GM12873 (cell line): ENCODE measurements around the gene SCN5A.

Experiments
- TF ChIP-seq, protein P1 (sequence below): IDR thresholded peaks from 2 replicates; pipeline ENCODE4 v1.5.1; 2012; ENCODE audit warnings: low read depth, mild to moderate bottlenecking, moderate library complexity, low read length, control low read depth; ENCODE audit not compliant: insufficient read depth; ENCODE audit errors: missing control alignments

SCN5A gene

GRCh38 chr3:38626171-38626570 lies 23.3 kb downstream of the SCN5A start:
- TF ChIP-seq, protein P1, sequence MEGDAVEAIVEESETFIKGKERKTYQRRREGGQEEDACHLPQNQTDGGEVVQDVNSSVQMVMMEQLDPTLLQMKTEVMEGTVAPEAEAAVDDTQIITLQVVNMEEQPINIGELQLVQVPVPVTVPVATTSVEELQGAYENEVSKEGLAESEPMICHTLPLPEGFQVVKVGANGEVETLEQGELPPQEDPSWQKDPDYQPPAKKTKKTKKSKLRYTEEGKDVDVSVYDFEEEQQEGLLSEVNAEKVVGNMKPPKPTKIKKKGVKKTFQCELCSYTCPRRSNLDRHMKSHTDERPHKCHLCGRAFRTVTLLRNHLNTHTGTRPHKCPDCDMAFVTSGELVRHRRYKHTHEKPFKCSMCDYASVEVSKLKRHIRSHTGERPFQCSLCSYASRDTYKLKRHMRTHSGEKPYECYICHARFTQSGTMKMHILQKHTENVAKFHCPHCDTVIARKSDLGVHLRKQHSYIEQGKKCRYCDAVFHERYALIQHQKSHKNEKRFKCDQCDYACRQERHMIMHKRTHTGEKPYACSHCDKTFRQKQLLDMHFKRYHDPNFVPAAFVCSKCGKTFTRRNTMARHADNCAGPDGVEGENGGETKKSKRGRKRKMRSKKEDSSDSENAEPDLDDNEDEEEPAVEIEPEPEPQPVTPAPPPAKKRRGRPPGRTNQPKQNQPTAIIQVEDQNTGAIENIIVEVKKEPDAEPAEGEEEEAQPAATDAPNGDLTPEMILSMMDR = no peak

GRCh38 chr3:38623539-38623938 lies 25.9 kb downstream of the SCN5A start:
- TF ChIP-seq, protein P1 = no peak

DNA sequence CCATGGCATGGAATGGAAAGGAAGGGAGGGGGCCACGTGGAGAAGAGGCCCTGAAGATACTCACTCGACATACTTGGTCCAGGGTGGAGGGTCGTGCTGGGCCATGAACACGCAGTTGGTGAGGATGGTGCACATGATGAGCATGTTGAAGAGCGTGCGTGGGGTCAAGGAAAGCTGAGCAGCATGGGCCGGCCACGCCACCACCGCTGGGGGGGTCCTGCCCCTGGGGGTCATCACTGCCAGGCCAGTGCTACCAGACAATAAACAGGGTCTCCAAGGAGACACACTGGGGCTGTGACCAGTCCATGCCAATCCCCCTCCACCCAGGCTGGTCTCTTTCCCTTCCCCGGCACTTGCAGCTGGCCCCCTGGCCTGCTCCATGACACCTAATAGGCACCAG lies 27.2 kb downstream of the SCN5A start:
- TF ChIP-seq, protein P1 = no peak

- TF ChIP-seq, protein P1 = no peak
These were observed 29.3 kb downstream of the SCN5A start for GRCh38 chr3:38620236-38620635.

- TF ChIP-seq, protein P1 = no peak
These were observed 31.1 kb downstream of the SCN5A start for GRCh38 chr3:38618343-38618742.

DNA sequence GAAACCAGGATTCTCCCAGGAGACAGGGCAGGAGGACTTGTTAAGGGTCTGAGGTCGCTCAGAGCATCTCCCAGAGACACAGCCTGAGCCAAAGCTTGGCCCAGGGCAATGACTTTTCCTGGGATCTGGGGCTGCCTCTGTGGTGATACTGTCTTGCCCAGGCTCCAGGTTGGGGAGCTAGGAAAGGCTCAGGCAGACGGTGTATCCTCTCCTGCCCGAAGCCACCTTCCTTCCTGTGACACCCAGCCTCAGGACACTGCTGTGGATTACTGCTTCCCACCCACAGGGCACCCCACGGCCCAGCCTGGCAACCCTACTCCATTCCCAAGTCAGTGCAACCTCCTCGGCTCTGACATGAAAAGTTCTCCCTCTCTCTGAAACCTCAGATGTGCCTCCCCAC lies 31.9 kb downstream of the SCN5A start:
- TF ChIP-seq, protein P1 = no peak

GRCh38 chr3:38617137-38617536 lies 32.4 kb downstream of the SCN5A start:
- TF ChIP-seq, protein P1 = no peak
